Measurements from ENCODE around the gene ADRB1.
A peak's percentile ranks its signal among the peaks of the same experiment; 100 is the strongest.

ADRB1 gene

GRCh38 chr10:114083040-114083439 is 39.4 kb downstream of the ADRB1 start:
- Histone ChIP-seq H3K4me1 (ENCODE audit: control insufficient read depth, low read length) (no peaks in the 10 kb centered on the region), H3K27me3 (ENCODE audit: control insufficient read depth, low read length) (0 out of 2 replicates have a peak, but pooled peaks cover 6% of the 10 kb centered on the region), H3K9me3 (ENCODE audit: control insufficient read depth, insufficient read depth, low read length) (no peaks in the 10 kb centered on the region), H4K20me1 (ENCODE audit: control insufficient read depth, insufficient read depth, low read depth, low read length) (no peaks in the 10 kb centered on the region), H3K9me2 (replicated peaks; ENCODE audit: control insufficient read depth, low read length) (no peaks in the 10 kb centered on the region), H3F3A (ENCODE audit: control insufficient read depth, insufficient read depth) (no peaks in the 10 kb centered on the region), H3K27ac (ENCODE audit: low read depth, low read length) (no peak overlapping the region), H3K36me3 (ENCODE audit: control insufficient read depth, low read length) (no peaks in the 10 kb centered on the region), H3K4me2 (ENCODE audit: low read length) (no peak overlapping the region), H3K79me2 (ENCODE audit: control insufficient read depth, low read length) (no peaks in the 10 kb centered on the region), H3K4me3 (ENCODE audit: low read length) (no peak overlapping the region)
- no peak for TF ChIP-seq CTCF (IDR thresholded peaks at IDR 0.05; ENCODE audit: low read depth, low read length, poor library complexity, severe bottlenecking)
- TF ChIP-seq EZH2phosphoT487 (IDR thresholded peaks at IDR 0.05; ENCODE audit: borderline replicate concordance, low read length) = no peak

- no peaks in the 10 kb centered on the region for H3K9me2 ChIP-seq (replicated peaks; ENCODE audit: control insufficient read depth, low read length)
- H3F3A ChIP-seq (ENCODE audit: control insufficient read depth, insufficient read depth) = no peaks in the 10 kb centered on the region
These were observed 40.5 kb downstream of the ADRB1 start for GRCh38 chr10:114084215-114084614.

GRCh38 chr10:114087255-114087654 is 43.6 kb downstream of the ADRB1 start:
- H3K4me3 ChIP-seq (ENCODE audit: low read length) = no peak overlapping the region
- H3K9me3 ChIP-seq (ENCODE audit: control insufficient read depth, insufficient read depth, low read length) = no peaks in the 10 kb centered on the region
- TF ChIP-seq CTCF (IDR thresholded peaks at IDR 0.05; ENCODE audit: low read depth, low read length, poor library complexity, severe bottlenecking) (peak; percentile 7), EZH2phosphoT487 (IDR thresholded peaks at IDR 0.05; ENCODE audit: borderline replicate concordance, low read length) (no peak)
- H4K20me1 ChIP-seq (ENCODE audit: control insufficient read depth, insufficient read depth, low read depth, low read length) = no peaks in the 10 kb centered on the region
- no peaks in the 10 kb centered on the region for H3F3A ChIP-seq (ENCODE audit: control insufficient read depth, insufficient read depth)
- no peak overlapping the region for H3K4me2 ChIP-seq (ENCODE audit: low read length)
- H3K36me3 ChIP-seq (ENCODE audit: control insufficient read depth, low read length) = no peaks in the 10 kb centered on the region
- H3K27ac ChIP-seq (ENCODE audit: low read depth, low read length) = no peak overlapping the region
- H3K27me3 ChIP-seq (ENCODE audit: control insufficient read depth, low read length) = peaks cover 4% of the 10 kb centered on the region
- H3K79me2 ChIP-seq (ENCODE audit: control insufficient read depth, low read length) = no peaks in the 10 kb centered on the region
- no peaks in the 10 kb centered on the region for H3K4me1 ChIP-seq (ENCODE audit: control insufficient read depth, low read length)
- H3K9me2 ChIP-seq (replicated peaks; ENCODE audit: control insufficient read depth, low read length) = no peaks in the 10 kb centered on the region

More at GRCh38 chr10:114084215-114084614, 40.5 kb downstream of the ADRB1 start:
- Histone ChIP-seq H3K4me3 (ENCODE audit: low read length) (no peak overlapping the region), H3K4me1 (ENCODE audit: control insufficient read depth, low read length) (no peaks in the 10 kb centered on the region), H3K79me2 (ENCODE audit: control insufficient read depth, low read length) (no peaks in the 10 kb centered on the region), H3K36me3 (ENCODE audit: control insufficient read depth, low read length) (no peaks in the 10 kb centered on the region), H3K9me3 (ENCODE audit: control insufficient read depth, insufficient read depth, low read length) (no peaks in the 10 kb centered on the region), H4K20me1 (ENCODE audit: control insufficient read depth, insufficient read depth, low read depth, low read length) (no peaks in the 10 kb centered on the region), H3K27ac (ENCODE audit: low read depth, low read length) (no peak overlapping the region), H3K4me2 (ENCODE audit: low read length) (no peak overlapping the region), H3K27me3 (ENCODE audit: control insufficient read depth, low read length) (0 out of 2 replicates have a peak, but pooled peaks cover 6% of the 10 kb centered on the region)
- TF ChIP-seq EZH2phosphoT487 (IDR thresholded peaks at IDR 0.05; ENCODE audit: borderline replicate concordance, low read length) (no peak), CTCF (IDR thresholded peaks at IDR 0.05; ENCODE audit: low read depth, low read length, poor library complexity, severe bottlenecking) (no peak)

Measured in DOHH2 (cell line).